CD4-positive, alpha-beta T cell treated with Interferon alpha-2 for 1 hour (primary cell): ENCODE data around the gene S100P.
"Not testable (repeated sequence)": the region's sequence is repeated elsewhere in the genome, so short reads cannot be mapped to it uniquely, and the experiment has no call there.

Experiments used
- DNase-seq, 2 donors: peaks; one replicate each; pipeline ENCODE4 v3.0.0-alpha.2; 2020 to 2022

The S100P gene

GRCh38 chr4:6699903-6700302, 6.2 kb downstream of the S100P start:
- no peak for DNase-seq

GRCh38 chr4:6701371-6701770, 7.7 kb downstream of the S100P start:
- peak; percentile 19 to 62 for DNase-seq

DNA sequence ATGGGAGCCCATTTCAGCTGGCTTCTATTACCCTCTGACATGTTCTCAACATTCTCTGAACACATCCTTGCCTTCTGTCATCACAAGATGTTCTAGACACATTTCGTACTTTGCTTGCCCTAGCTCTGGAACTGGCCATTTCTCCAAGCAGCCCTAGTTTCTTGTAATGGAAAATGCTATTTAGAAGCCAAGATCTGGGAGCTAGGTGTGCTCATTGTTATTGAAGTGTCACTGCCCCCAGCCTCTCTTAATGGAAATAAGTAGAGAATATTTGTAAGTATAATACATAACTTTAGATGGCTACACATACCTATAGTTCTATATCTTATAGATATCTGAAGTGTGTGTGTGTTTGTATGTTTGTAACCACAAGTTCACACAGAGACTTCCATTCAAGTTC, 9.1 kb downstream of the S100P start:
- DNase-seq: no peak

DNA sequence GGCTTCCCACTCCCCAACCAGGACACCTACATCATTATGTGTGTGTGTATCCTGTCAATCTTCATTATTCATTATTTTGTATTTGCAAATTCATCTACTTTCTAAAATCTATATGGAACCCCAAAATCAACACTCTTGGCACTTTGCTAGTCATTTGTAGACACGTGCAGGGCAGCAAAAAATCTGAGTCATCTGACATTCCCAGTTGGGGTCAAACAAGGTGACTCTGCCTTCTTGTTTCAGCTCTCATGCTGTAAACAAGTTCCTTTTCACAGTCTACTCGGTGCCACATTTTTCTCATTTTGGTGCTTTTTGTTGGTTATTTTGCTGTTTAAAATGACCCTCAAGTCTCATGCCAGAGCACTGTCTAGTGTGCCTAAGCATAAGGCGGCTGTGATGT, 10.1 kb downstream of the S100P start:
- no peak for DNase-seq

GRCh38 chr4:6705646-6706045, 12.0 kb downstream of the S100P start:
- DNase-seq: no peak

- DNase-seq: no peak
These were observed 12.5 kb downstream of the S100P start for GRCh38 chr4:6706173-6706572.

GRCh38 chr4:6709230-6710114, 15.8 kb downstream of the S100P start, which contains the start of gene MRFAP1L1:
TSS of gene MRFAP1L1 (minus strand) at chr4:6709865. CDS start at chr4:6709629, 236 bp downstream.
- DNase-seq: peak; percentile 96 to 97

- DNase-seq: no peak
These were observed 16.6 kb downstream of the S100P start for GRCh38 chr4:6710282-6710681.

GRCh38 chr4:6710996-6711395, 17.3 kb downstream of the S100P start:
- DNase-seq: no peak

- no peak for DNase-seq
These were observed 21.3 kb downstream of the S100P start for GRCh38 chr4:6714954-6715353.

- no peak for DNase-seq
These were observed 22.0 kb downstream of the S100P start for GRCh38 chr4:6715704-6716017.

GRCh38 chr4:6716018-6716911, 22.6 kb downstream of the S100P start, which contains the start of gene BLOC1S4:
TSS of gene BLOC1S4 (plus strand) at chr4:6716174. CDS start at chr4:6716210, 36 bp downstream.
- peak; percentile 91 to 94 for DNase-seq

DNA sequence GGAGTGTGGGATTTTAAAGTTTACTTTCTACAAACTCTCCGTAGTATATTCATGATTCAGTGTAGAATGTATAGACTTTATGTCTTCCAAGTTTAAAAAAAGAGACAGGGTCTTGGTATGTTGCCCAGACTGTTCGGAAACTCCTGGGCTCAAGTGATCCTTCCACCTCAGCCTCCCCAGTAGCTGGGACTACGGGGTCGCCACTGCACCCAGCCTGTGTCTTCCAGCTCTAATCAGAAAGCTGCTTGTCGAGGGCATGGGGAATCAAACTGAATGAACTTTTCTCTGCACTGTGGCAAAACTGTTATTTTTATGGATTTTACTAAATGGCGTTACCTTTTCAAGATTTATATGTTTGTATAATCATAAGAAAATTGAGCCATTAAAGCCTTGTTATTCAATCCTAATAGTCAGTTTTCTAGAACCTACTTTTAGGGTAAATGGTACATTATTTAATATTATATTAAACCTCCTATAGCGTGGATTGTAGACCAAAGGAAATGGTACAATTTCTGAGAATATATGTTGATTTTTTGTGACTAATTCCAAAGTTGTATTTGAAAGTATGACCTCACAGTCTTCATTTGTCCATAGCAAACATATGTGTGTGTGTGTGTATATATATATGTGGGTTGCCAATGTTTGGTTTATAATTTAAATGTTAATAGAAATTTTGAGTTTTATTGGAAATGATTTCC, 23.4 kb downstream of the S100P start:
- DNase-seq: no peak

- no peak for DNase-seq
These were observed 25.4 kb downstream of the S100P start for GRCh38 chr4:6718932-6719610.

GRCh38 chr4:6719611-6720179, 26.0 kb downstream of the S100P start:
- no peak for DNase-seq

GRCh38 chr4:6720202-6720699, 26.6 kb downstream of the S100P start:
- DNase-seq: peak; percentile 70 to 82

- DNase-seq: no peak
These were observed 27.4 kb downstream of the S100P start for GRCh38 chr4:6721121-6721520.

GRCh38 chr4:6722891-6723290, 29.2 kb downstream of the S100P start:
- no peak for DNase-seq

DNA sequence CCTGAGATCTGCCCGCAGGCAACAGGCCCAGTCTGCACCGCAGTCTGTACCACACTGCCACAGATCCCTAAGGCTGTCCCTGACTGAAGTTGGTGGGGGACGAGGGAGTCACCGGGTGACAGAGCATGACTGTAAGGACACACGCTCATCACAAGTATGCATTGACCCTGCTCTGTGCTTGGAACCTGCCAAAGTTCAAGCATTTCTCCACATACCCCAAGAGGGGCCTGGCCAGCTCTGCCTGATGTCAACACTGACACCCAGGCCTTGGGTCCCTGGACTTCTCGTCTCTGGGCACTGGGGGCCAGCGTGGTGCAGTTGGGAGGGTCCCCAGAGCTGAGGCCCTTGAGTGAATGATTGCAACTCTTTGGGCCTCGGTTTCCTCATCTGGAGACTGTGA, 30.2 kb downstream of the S100P start:
- DNase-seq: no peak

- DNase-seq: no peak
These were observed 30.9 kb downstream of the S100P start for GRCh38 chr4:6724421-6725111.

GRCh38 chr4:6725427-6725961, 31.8 kb downstream of the S100P start:
- DNase-seq: not testable (repeated sequence)
